Hematopoietic multipotent progenitor cell treated with erythropoietin and hydrocortisone succinate and interleukin-3 and kit ligand, for 4 days (in vitro differentiated cells): ENCODE results near the gene KRT38.

Experiments
- DNase-seq: peaks from one replicate; pipeline ENCODE4 v3.0.0-alpha.2; 2015

KRT38 gene

DNA sequence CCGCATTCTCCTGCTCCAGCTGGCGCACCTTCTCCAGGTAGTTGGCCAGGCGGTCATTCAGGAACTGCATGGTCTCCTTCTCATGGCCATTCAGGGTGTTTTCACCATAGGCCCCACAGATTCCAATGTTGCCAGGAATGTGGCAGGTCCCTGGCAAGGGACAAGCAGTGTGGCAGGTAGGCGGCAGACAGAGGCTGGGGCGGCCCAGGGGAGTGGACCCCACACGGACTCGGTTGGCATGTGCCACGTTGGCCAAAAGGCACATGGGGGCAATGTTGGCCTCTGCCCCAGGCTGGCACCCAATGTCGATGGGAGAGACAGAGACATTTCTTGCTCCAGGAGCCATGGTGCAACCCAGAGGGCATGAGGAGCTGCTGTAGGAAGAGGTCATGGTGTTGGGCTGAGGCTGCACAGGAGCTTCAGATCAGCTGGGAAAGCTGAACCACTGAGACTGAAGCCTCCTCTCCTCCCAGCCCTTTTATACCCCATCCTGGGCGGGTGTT, at the start of gene KRT38:
TSS of gene KRT38 (minus strand) at position 453 of the 503 bp plus-strand sequence. CDS start at position 391, 62 bp downstream.
- no peak for DNase-seq

- DNase-seq: no peak
Measured at GRCh38 chr17:41489531-41489930, 48.7 kb upstream of the KRT38 start, which contains the start of gene KRT36. Gene KRT36, minus strand, starts transcription at chr17:41489910. Its CDS starts 46 bp downstream, at chr17:41489864.

GRCh38 chr17:41486809-41487530, 46.2 kb upstream of the KRT38 start:
- peak; percentile 65 for DNase-seq

- DNase-seq: no peak
Measured at GRCh38 chr17:41486316-41486715, 45.5 kb upstream of the KRT38 start.

DNA sequence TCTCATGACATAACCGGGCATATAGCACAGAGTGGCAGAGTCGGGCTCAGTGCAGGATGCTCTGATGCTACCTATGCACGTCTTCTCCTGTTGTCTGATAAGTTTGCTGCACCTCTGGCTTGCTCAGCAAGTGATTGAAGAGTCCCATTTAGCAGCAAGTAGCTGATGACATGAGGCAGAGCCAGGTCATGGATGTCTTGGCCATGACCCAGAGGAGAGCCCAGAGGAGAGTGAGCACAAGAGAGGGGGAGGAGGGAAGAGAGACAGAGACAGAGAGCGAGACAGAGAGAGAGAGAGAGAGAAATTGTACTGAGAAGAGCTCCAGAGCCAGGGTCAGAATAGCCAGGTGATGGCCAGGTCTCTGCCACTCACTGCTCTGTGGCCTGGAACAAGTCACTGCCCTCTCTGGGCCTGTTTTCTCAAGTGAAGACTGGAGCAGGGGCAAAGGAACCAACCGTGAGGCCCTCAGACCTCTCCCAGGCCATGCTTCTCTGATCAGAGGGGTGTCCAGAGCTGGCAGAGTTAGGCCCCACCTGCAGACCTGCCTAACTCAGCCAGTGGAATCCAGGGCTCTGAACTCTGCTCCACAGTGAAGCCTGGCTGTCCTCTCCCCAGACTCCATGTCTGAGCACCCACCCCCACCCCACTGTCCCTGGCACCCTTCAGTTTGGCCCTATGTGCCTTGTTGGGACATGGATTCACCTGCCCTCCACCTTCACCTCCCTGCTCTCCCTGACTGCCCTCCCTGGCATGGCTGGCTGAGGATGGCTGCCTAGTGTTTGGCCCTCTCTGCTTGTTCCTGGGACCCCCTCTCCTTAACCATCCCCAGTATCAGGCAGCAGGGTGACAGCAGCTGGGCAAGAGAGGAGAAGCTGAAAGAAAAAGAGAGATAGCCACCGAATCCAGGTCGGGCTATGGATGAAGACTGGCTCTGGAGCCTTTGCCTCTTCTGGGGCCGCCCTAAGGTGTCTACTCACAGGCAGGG, 44.4 kb upstream of the KRT38 start:
- no peak for DNase-seq

DNA sequence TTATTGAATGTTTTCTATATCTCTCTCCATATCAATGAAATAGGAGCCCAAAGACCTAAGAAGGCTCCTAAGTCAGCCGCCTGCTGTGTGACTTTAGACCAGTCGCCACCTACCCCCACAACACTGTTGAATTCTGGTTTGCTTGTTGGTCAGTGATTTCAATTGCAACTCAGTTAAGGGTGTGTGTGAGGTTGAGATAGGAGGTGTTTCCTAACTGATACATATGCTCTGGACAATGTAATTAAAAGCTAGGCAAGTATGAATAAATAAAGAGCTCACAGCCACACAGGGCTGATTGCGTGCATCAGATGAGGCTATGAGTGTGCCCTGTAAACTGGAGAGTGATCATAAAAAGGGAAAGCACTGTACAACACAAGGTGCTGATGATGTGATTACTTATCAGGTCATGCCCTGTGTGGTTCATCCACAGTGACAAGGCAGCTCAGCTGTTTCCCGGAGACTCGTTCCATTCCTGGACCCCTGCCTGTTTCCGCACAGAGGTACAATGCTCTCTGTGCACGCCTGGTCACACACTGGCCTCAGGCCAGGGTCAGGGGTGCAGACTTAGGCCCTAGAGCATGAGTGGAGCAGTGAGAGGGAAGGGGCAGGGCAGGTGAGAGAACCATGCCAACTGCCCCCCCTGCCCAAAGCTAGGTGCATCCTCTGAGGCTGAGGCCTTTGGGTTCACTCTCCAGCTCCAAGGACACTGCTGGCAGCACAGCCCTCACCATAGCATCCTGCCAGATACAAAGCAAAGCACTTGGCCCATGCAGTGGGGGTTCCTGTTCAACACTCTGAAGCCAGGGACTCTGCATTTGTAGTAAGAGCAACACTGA, 43.4 kb upstream of the KRT38 start:
- DNase-seq: peak; percentile 20

DNA sequence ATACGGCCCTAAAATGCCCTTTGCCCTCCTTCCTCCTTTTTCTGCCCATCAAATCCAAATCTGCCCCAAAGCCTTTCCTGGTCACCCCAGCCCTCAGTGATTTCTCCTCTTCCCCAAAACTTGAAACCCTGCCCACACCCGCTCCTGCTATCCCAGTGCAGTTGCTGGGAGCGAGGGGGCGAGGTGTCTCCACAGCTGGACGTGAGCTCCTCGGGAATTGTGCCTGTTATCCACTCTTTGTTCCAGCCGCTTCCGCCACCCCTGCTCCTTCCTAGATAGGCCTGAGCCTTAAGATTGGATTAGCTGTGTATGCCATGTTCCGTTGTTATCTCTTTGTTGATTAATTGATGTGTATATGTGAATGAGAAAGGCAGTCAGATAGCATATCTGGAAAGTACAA, 42.7 kb upstream of the KRT38 start:
- no peak for DNase-seq

DNA sequence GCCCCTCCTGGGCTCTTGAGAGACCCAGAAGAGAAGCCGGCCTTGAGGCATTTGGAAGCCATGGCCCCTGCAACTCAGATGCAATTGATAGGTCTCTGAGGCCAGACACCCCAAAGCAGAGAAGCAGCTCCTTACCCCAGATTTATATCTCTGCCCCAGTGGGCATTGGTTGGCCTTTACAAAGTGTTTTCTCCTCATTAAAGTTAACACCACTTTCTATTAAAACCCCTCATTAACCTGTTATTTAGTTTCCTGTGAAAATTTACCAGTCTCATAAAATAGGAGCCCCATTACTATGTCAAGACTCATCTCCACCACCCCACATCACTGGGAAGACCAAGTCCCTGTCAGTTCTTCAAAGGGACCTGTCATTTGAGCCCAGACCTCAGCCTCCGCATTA, 40.3 kb upstream of the KRT38 start, which contains the start of gene KRT35:
TSS of gene KRT35 (minus strand) at position 116 of the 400 bp plus-strand sequence. CDS start at position 62, 54 bp downstream.
- DNase-seq: no peak

- no peak for DNase-seq
Measured at GRCh38 chr17:41480581-41480980, 39.8 kb upstream of the KRT38 start.

DNA sequence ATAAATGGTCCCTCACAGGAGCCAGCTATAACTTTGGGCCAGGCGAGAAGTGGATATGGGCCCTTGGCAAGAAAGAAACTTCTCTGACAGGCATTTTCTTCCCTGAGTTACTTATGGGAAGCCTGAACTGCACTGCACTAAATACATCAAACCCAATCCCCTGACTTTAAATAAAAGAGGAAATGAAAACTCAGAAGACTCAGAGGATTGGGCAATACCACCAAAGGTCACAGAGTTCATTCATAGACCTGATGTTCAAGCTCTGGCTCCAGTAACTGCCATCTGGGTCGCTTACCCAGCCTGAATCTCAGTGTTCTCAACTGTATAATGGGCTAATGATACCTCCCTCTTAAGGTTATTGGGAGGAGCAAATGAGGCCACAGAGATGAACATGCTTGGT, 39.4 kb upstream of the KRT38 start:
- DNase-seq: no peak

- DNase-seq: no peak
Measured at GRCh38 chr17:41478237-41478636, 37.5 kb upstream of the KRT38 start.

GRCh38 chr17:41476866-41477815, 36.4 kb upstream of the KRT38 start:
- no peak for DNase-seq

GRCh38 chr17:41475421-41475820, 34.6 kb upstream of the KRT38 start:
- no peak for DNase-seq

GRCh38 chr17:41474863-41475262, 34.1 kb upstream of the KRT38 start:
- no peak for DNase-seq

GRCh38 chr17:41468346-41468745, 27.6 kb upstream of the KRT38 start:
- no peak for DNase-seq

GRCh38 chr17:41467561-41467960, 26.8 kb upstream of the KRT38 start:
- no peak for DNase-seq

- DNase-seq: no peak
Measured at GRCh38 chr17:41466988-41467387, 26.2 kb upstream of the KRT38 start, which contains the start of gene KRT32. Gene KRT32, minus strand, starts transcription at chr17:41467386. Its CDS starts 61 bp downstream, at chr17:41467325.

DNA sequence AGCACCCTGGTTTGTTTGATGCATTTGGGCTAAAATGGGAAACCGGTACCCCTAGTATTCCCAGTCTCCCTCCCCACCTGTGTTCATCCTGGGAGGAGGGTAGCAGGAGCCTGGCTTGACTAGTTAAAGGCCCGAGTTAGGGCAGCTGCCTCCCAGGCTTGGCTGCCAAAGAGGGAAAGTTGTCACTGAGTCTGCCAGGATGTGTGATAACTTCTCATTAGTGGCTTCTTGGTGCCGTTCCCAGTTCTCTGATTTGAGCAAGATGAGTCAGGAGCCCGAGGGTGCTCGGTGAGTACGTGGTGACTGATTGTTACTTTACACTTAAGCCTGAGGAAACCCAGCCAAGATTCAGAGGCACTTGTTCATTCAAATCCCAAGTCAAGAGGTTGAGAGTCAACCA, 23.9 kb upstream of the KRT38 start:
- no peak for DNase-seq

- DNase-seq: no peak
Measured at GRCh38 chr17:41464173-41464572, 23.4 kb upstream of the KRT38 start.

GRCh38 chr17:41463746-41464145, 23.0 kb upstream of the KRT38 start:
- DNase-seq: no peak

GRCh38 chr17:41462705-41463104, 21.9 kb upstream of the KRT38 start:
- no peak for DNase-seq
